HG03066 (cell line): Measurements from ENCODE around the gene SNX15.
"Not testable (repeated sequence)": the region's sequence is repeated elsewhere in the genome, so short reads cannot be mapped to it uniquely, and the experiment has no call there.

Experiments used
- ATAC-seq: cut with Tn5 transposase; IDR thresholded peaks from one replicate; pipeline ENCODE4 v1.9.1; 2021; ENCODE audit warnings: low read depth; ENCODE audit not compliant: unreplicated experiment

The SNX15 gene

DNA sequence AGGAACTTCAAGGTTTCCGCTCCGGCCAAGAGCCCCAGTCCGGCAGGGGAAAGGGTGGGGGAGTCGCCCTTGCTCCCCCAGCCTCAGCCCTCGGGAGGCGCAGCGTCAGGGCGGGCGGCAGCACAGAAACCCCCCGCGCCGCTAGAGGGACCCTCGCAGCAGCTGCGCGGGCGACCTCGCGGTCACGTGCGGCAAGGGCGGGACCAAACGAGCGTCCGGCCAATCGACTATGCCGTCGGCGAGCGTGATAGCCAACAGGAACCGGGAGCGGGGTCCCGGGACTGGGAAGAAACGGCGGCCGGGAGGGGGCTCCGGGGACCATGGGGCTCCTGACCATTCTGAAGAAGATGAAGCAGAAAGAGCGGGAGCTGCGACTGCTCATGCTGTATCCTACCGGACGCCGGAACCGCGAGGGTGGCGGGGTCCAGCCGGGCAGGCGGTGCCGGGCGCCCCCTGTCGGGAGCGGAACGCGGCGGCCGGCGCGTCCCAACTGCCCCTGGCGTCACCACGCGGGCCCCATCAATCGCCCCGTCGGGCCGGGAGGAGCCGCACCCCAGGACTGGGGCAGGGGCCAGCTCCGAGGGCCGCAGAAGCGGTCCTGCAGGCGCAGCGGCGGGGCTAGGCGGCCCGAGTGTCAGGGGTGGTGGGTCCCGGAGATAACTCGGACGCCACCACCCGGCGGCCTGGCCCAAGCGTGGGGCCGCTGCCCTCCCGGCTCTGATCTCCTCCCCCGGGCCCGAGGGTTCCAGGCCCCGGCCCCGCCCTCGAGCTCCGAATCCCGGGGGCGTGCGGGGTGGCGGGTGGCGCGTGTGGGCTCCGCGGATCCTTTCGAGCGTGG is 13.1 kb upstream of the SNX15 start, which contains the start of gene ARL2:
Gene ARL2 (plus strand): TSS at position 273 of the 838 bp plus-strand sequence. CDS start 48 bp downstream, at position 321.
- ATAC-seq, result peak; percentile 64

- peak; percentile 5 for ATAC-seq
These were observed 12.5 kb upstream of the SNX15 start for GRCh38 chr11:65014726-65015227.

- ATAC-seq, result no peak
These were observed 10.5 kb upstream of the SNX15 start for GRCh38 chr11:65016705-65017104.

- ATAC-seq, result no peak
These were observed 9.3 kb upstream of the SNX15 start for GRCh38 chr11:65017937-65018336.

DNA sequence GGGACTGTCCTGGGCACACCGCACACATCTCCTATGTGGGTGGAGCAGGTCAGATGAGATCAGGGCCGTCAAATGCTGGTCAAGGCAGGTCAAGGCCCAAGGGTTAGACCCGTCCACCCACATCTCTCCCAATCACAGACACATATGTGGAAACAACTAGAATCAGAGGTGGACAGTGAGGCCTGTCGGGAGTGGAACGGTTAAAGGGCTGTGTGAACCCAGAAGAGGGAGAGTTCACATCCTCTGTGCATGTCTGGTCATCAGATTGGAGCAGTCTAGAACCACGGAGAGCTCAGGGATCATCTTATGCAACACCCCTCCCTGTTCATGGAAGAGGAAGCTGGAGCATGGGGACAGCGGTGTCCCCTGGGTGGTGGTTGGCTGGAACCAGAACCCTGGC is 7.4 kb upstream of the SNX15 start:
- ATAC-seq, result no peak

DNA sequence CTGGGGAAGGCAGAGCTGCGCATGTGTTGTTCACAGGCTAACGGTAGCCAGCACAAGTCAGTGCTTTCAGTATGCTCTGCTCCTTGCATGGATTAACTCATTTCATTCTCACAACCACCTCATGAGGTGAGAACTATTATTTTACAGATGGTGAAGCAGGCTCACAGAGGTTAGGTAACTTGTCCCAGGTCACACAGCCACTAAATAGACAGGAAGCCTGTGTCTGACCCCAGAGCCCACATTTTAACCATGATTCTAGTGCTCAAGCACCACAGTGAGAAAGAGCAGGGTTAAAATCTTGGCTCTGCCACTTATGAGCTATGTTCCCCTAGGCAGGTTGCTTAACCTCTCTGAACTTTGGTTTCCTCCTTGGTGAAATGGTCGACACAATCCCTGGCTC is 6.2 kb upstream of the SNX15 start:
- ATAC-seq, result no peak

DNA sequence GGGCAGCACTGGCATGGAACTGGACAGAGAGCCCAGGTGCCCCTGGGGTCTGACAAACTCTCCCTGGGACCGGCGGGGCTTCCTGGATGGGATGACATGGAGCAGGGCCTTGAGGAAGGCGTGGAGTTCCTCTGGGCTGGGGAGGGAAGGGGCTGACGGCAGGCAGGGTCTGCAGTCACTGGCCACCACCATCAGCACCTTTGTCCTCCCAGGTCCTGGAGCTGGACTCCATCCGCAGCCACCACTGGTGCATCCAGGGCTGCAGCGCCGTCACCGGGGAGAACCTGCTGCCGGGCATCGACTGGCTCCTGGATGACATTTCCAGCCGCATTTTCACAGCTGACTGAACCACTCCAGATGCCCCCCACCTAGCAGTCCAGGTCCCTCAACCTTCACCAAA is 5.7 kb upstream of the SNX15 start:
- ATAC-seq, result no peak

- ATAC-seq, result not testable (repeated sequence)
These were observed 3.7 kb upstream of the SNX15 start for GRCh38 chr11:65023502-65023901.

- ATAC-seq, result no peak
These were observed 429 bp upstream of the SNX15 start for GRCh38 chr11:65026810-65027209.

DNA sequence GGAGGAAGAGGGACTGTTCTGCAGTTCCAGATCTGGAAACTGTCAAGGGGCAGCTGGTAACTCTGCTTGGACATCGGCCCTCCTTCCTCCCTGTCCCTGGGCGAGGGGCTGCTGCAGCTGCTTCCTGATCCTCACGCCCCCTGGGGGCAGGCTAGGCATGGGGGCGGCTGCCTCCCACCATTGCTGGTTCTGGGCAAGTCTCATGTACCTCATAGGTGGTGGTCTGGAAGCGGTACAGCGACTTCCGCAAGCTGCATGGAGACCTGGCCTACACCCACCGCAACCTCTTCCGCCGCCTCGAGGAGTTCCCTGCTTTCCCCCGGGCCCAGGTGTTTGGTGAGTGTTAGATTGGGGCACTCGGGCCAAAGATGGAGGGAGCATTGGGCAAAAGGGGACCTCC is 5.0 kb downstream of the SNX15 start:
- no peak for ATAC-seq

GRCh38 chr11:65034423-65034822 is 7.2 kb downstream of the SNX15 start:
- ATAC-seq, result no peak

DNA sequence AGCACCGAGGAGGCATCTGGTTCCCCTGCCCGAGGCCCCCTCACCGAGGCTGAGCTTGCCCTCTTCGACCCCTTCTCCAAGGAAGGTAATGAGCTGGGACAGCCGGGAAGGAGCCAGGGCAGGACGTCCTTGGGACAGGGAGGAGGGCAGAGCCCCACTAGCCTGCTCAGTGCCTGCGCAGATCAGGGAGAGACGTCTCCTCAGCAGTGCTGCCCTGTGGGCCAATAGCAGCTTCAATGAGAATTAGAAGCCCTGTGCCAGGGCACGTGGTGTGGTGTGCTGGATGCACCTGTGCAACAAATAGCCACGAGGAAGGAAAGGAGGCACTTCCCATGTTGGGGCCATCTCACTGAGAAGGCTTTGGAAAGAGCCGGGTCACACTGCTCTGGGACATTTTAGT is 8.3 kb downstream of the SNX15 start:
- no peak for ATAC-seq

DNA sequence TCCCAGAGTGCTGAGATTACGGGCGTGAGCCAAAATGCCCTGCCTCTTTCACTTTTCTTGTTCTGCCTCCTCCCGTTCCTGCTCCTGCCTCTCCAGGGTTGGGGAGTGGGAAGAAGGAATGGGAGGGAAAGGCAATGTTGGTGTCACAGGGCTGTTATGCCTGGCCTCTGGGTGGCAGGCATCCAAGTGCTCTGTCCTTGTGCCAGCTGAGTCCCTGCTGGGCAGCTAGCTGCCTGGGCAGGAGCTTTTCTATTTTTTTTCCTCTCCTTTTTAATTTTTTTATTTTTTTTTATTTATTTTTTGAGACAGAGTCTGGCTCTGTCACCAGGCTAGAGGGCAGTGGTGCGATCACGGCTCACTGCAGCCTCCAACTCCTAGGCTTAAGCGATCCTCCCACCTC is 9.7 kb downstream of the SNX15 start:
- no peak for ATAC-seq

GRCh38 chr11:65040520-65040846 is 13.2 kb downstream of the SNX15 start:
- ATAC-seq, result no peak

DNA sequence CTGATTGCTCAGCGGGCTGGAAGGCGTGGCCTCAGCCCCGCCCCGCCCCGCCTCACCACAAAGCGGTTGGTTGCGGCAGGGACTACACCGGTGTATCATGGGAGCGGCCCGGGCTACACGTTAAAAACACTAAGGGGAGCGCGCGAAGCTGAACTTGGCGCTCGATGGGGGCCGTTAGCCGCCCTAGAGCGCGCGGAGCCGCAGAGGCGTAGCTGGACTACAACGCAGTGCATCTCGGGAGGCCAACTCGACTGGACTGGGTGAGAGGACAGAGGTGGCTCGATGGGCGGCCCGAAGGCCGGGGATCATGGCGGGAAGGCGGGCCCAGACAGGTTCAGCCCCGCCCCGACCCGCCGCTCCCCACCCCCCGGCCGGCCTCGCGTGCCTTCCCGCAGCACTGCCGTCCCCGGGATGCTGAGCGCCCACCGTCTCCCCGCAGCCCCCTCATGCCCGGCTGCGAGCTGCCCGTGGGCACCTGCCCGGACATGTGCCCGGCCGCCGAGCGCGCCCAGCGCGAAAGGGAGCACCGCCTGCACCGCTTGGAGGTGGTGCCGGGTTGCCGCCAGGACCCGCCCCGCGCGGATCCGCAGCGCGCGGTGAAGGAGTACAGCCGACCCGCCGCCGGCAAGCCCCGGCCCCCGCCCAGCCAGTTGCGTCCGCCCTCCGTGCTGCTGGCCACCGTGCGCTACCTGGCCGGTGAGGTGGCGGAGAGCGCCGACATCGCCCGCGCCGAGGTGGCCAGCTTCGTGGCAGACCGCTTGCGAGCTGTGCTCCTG is 13.8 kb downstream of the SNX15 start, which contains the start of gene SAC3D1:
Gene SAC3D1 (plus strand): TSS at position 364 of the 776 bp plus-strand sequence. CDS start 83 bp downstream, at position 447.
- ATAC-seq, result peak; percentile 83

GRCh38 chr11:65042891-65043290 is 15.7 kb downstream of the SNX15 start:
- no peak for ATAC-seq

- ATAC-seq, result no peak
These were observed 16.8 kb downstream of the SNX15 start for GRCh38 chr11:65043881-65044501.

DNA sequence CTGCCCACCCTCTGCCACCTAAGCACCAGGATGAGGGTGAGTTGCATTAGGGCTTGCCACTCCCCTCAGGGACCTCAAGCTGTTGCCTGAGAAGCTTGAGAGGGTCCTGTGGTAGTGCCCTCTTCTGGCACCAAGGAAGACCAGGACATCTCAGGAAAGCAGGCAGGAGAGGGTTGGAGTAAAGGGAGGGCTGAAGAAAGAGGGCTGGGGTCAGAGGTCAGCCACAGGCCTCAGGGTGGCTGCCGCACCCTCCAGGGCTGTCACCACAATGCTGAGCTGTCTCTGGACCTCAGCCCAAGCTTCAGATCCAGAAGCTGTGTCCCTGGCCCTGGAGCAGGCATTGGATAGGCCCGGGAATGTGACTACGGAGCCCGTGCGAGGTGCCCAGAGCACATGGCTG is 17.8 kb downstream of the SNX15 start:
- ATAC-seq, result no peak

GRCh38 chr11:65045728-65046127 is 18.5 kb downstream of the SNX15 start:
- ATAC-seq, result no peak

DNA sequence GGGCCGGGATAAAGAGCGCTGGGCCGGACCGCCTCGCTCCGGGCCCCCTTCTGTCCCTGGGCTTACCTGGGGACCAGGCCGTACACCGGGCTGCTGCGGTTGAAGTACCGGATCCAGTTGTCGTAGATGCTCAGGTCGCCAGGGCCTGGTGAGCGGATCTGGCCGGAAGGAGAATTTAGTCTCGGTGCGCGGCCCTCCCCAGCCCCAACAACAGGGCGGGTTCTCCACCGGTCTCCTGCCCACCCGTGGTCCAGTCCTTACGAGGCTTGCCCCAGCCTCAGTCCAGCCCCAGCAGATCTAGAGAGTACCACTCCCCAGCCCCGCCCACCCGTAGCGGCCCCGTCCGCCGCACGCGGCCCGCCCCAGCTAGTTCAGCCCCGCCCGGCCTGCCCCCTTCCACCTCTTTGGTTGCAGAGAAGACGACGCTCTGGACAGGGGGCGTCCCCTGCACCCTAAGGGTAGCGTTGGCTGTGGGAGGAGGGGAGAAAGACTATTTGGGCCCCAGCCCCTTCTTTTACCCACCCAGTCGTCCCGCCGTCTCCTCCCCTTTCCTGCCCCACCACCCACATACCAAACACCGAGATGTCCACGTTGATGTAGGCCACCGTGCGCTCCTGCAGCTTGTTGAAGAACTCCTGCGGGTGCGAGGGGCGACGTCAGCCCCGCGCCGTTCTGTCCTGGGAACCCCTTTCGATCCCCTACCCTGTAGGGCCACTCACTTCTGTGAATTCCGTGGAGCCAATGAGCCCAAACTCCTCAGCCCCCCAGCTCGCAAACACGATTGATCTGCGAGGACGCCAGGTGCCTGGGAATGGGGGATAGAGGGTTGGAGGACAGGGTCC is 20.6 kb downstream of the SNX15 start:
- no peak for ATAC-seq
